Ovary (tissue), 3 donors: ENCODE results near the gene SOCS6.

Experiments
- CTCF ChIP-seq, 3 donors: fragments of 450-650 bp in 2 of 3; fragments of 200-600 bp in 1 of 3; IDR thresholded peaks; one replicate each; pipeline versions ENCODE4 v1.5.1 to v1.8.0; 2016 to 2022; ENCODE audit warnings: antibody characterized with exemption in 3 of 3, mild to moderate bottlenecking in 1 of 3
- POLR2A ChIP-seq: fragments of 450-650 bp; IDR thresholded peaks from one replicate; pipeline ENCODE4 v1.6.1; 2017; ENCODE audit warnings: antibody characterized with exemption, mild to moderate bottlenecking, moderate library complexity
- donor health status: DM: no; HTN: no; CAD: no.

DNA sequence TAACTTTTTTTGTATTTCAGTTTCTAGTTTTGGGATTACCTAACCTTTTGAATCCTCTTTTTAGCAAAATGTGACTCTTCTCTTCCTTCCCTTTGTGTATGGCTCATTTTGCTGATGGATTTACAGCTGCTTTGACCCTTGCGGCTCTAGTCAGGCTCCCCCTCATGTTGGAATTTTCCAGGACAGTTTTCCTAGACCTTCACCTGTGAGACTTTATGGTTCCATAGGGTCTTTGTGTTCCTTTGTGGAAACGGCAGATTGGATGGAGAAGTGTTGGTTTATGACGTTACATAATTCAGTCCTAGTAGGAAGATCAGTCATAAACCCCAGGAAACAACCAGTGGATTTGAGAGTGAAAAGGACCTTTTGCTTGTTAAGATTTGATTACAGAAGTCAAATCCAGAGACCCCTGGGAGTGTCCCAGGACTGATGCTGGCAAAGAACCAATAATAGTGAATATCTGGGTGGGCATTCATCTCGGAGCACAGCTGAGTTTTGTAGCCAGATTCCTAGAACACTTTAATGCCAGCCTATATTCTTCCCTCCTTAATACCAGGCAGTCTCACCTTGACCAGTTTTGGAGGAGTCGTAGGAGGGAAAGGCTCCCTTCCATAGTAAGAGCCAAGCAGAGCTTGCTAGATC lies 42.7 kb downstream of the SOCS6 start:
- no peak for TF ChIP-seq CTCF (IDR thresholded peaks at IDR 0.05)
- no peak for TF ChIP-seq POLR2A
